NCI-H226 (cell line): ENCODE data around the gene INPP5A.
A peak's percentile ranks its signal among the peaks of the same experiment; 100 is the strongest.
"Not testable (repeated sequence)": the region's sequence is repeated elsewhere in the genome, so short reads cannot be mapped to it uniquely, and the experiment has no call there.

Experiments used
- DNase-seq: peaks from one replicate; pipeline ENCODE4 v3.0.0-alpha.2; 2015

The INPP5A gene

DNA sequence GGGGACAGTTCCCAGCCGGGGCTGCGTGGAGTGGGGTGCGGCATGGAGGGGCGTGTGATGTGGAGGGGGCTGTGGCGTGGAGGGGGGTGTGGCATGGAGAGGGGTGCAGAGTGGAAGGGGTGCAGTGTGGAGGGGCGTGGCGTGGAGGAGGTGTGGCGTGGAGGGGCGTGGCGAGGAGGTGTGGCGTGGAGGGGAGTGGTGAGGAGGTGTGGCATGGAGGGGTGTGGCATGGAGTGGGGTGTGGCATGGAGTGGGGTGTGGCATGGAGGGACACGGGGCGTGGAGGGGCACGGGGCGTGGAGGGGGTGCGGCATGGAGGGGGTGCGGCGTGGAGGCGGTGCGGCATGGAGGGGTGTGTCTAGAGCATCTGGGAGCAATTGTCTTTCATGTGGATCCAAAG, 214.8 kb downstream of the INPP5A start:
- no peak for DNase-seq

DNA sequence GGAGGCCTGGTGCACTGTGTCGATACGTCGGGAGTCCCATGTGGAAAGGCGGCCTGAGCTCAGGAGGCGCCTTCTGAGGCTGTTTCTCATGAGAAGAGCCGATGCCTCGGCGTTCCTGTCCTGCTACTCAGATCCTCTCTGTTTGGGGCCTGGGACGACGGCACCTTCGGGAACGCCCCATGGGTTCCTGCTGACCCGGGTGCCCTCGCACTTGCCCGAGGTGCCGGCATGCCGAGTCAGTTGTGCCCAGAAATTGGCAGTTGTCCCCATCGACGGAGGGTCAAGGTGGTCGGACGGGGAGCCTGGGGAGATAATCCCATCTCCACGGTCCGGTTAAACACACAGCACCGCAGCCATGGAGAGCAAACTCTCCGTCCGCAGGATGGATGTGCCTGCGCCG, 215.4 kb downstream of the INPP5A start:
- DNase-seq: no peak

DNA sequence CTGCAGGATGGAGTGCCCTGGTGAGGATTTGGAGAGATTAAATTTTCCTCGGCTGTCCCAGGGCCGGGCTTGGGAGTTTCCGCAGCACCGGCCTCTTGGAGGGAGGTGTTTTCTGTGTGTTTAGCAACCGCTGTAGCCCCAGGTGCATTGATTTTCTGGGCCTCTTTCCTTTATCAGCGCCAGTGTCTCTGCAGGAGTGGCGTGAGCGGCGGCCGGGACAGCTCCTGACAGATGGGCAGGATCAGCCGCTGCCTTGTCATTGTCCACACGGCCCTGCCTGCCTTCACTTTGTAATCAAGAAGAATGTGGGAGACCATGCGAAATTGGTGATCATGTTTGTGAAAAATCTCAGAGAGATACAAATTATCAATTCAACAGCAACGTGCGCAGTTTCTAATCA, 216.0 kb downstream of the INPP5A start:
- DNase-seq: no peak

DNA sequence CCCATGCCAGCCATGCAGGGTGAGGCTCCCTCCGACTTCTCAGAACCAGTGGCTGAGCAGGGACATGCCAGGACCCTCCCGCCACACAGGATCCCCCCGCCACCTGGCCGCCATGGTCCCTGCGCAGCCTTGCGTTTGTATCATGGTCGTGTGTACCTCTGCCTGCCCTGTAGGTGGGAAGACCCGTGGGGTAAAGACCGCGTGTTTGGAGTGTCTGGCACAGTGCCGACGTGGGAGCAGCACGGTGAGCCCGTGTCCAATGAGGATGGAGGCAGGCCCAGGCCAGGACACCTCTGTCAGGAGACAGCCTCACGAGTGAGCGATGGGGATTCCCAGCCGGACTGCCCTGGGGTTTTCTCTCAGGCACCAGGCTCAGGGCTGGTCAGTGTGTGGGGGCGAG, 216.5 kb downstream of the INPP5A start:
- no peak for DNase-seq

DNA sequence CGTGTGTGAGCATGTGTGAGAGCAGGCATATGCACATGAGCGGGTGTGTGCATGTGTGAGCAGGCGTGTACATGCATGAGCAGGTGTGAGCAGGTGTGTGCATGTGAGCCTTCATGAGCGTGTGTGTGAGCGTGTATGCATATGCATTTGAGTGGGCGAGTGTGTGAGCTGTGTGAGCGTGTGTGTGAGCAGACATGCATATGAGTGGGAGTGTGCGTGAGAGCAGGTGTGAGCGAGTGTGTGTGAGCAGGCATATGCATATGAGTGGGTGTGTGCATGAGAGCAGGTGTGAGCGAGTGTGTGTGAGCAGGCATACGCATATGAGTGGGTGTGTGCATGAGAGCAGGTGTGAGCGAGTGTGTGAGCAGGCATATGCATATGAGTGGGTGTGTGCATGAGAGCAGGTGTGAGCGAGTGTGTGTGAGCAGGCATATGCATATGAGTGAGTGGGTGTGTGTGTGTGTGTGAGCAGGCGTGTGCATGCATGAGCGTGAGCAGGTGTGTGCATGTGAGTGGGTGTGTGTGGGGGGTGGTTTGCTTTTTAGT, 217.7 kb downstream of the INPP5A start:
- DNase-seq: no peak

DNA sequence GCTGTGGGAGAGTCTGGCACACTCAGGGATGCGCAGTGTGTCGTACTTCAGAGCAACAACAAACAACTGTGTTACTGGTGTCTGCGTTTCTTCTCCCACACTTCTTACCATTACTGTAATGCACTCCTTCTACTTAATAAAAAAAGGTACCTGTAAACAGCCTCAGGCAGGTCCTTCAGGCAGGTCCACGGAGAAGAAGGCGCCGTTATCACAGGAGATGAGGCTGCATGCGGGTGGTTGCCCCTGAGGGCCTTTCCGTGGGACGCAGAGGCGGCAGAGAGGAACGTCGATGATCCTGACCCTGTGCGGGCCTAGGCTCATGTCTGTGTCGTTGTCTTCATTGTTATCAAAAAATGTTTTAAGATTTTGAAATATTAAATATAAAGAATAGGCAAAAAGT, 219.0 kb downstream of the INPP5A start:
- DNase-seq: no peak

GRCh38 chr10:132757171-132757570, 219.6 kb downstream of the INPP5A start:
- no peak for DNase-seq

DNA sequence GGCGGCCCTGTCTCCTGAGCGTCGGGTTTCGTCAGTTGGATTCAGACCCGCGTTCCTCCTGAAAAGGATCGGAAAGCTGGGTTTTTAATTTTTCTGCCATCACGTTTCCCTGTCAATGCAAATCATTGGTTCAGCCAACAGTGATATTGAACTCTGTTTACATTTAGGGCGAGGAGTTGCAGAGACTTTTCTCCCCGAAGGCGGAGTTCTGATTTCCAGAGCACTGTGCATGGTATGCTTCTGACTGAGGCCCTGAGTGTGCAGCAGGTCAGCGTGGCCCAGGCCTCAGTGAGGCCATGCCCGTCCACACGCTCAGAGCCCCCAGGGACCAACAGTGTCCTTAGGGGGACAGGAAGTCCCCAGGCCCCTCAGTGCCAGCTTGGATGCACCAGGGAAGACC, 221.3 kb downstream of the INPP5A start:
- DNase-seq: no peak

DNA sequence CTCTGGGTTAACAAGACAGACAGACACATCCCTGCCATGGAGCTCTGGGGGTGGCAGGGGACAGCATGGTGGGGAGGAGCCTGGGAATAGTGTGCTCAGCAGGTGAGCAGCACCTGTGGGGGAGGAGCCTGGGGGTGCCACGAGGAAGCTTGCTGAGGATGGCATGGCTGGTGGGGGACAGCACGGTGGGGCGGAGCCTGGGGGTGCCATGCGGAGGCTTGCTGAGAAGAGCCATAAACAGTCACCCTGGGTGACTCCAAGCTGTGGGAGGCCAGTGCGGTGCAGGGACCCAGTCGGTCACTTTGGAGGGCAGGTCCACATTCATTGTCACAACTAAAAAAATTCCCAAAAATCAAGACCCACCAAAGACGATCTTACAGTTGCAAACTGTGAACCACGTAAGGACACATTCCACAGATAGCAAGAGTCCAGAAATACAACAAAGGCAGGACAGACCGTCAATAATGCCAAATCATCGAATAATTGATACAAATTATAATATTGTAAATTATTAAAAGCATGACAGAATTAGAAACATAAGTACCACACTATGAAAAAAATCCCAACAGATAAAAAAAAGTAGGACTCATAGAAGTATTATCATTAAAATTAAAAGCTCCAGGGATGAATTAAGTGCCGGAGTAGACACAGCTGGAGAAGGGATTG, 223.9 kb downstream of the INPP5A start:
- no peak for DNase-seq

GRCh38 chr10:132762267-132762666, 224.7 kb downstream of the INPP5A start:
- no peak for DNase-seq

DNA sequence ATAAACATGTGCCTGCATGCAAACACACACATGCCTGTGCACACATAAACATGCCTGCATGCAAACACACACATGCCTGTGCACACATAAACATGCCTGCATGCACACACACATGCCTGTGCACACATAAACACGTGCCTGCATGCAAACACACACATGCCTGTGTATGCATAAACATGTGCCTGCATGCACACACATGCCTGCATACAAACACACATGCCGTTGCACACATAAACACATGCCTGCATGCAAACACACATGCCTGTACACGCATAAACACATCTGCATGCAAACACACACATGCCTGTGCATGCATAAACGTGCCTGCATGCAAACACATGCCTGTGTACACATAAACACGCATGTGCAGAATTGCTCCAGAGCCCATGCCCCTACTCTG, 226.0 kb downstream of the INPP5A start:
- DNase-seq: no peak

DNA sequence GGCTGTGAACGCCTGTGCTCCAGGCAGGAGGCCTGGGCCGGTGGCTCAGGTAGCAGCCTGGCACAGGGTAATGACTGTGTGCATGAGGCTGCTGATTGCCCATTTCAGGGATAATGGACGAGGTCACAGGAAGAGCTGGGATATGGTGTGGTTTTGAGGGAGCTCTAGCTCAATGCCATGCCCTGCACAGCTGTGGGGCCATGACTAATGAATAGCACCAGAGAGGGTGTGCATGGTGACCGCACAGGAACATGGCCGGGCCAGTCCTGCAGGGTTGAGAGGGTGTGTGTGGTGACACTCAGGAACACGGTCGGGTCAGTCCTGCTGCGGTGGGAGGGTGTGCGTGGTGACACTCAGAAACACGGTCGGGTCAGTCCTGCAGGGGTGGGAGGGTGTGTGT, 226.5 kb downstream of the INPP5A start:
- DNase-seq: no peak

GRCh38 chr10:132765435-132765834, 227.8 kb downstream of the INPP5A start:
- DNase-seq: no peak

DNA sequence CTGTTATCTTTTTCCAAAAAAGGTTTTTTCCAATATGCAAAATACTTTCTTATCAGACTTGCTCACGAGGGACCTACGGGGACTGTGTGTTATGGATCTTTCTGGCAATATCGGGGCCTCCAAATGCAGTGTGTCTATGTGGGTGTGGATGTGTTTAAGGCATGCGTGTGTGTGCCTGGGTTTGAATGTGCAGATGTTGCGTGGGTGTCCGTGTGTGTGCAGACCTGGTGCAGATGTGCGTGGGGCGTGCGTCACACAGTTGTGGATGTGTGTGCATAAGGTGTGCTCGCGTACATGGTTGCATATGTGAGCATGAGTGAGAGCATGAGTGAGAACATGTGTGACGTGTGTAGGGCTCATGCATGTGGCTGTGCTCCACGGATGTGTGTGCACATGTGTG, 228.7 kb downstream of the INPP5A start:
- DNase-seq: no peak

- DNase-seq: no peak
Observed at GRCh38 chr10:132768346-132769248, 231.0 kb downstream of the INPP5A start.

DNA sequence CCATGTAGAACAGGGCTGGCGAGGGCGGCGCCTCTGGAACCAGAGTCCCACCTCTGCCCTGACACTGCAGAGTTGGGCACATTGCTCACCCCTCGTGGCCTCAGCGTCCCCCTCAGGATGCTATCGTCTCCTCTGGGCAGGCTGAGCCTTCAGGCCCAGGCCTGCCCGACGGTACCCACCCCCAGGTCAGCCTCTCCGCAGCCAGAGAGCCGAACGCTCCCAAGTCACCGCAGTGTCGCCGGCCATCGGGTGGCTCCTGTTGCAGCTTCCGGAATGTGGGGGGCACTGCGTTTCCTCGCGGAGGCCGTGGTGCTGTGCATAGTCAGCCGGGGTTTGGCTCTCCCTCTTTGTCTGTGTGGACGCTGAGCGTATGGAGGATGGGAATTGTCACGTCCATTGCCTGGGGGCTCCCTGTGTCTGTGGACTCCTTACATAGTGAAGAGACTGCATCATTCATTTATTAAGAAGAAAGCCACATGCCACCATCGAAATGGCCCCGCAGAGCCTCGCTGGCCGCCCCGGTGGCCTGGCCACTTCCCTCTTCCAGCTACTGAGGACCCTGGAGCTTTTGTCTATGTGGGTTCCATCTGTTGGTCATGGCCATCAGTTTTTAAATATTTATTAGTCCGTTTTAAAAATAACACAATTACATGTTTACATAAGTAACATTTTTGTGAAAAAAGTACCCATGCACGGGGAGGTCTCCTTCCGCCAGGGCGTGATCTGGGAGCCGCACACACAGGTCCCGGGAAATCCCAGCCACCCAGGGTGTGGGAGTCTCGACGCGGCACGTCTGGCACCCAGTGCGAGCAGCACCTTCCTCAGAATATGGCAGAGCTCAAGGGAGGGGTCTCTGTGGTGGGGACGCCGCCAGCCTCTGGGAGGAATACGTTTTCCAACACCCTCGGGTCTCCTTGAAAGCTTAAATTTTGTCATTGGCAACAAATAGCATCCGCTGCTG, 232.8 kb downstream of the INPP5A start:
- no peak for DNase-seq

- not testable (repeated sequence) for DNase-seq
Observed at GRCh38 chr10:132772816-132773215, 235.2 kb downstream of the INPP5A start.

DNA sequence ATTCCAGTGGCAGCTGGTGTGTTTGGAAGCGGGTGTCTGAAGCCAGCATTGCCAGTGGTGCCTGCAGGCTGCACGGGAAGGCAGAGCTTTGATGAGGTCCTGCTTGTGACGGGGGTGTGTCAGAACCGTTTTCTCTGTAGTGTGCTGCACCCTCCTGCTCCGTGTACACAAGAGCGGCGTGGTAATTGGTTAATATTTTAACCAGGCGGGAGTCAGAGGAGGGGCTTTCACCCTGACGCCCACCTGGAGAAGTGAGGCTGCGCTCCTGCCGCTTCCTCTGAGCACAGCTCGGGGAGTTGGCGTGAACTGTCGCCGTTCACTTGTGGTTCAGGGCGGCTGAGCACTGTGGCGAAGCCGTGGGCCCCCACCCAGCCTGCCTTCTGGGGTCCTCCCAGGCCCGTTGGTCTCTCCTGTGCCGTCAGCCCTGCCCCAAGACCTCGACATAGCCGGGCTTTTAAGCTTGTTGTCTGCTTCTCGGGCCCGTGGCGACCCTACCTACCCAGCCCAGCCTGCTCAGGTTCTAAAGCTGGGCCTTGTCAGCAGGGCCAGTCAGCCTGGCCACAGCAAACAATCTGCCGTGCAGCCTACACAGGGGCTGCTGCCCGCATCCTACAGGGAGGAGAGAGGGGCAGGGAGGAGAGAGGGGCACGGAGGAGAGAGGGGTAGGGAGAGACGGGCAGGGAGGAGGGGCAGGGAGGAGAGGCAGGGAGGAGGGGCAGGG, 236.8 kb downstream of the INPP5A start:
- DNase-seq: no peak

DNA sequence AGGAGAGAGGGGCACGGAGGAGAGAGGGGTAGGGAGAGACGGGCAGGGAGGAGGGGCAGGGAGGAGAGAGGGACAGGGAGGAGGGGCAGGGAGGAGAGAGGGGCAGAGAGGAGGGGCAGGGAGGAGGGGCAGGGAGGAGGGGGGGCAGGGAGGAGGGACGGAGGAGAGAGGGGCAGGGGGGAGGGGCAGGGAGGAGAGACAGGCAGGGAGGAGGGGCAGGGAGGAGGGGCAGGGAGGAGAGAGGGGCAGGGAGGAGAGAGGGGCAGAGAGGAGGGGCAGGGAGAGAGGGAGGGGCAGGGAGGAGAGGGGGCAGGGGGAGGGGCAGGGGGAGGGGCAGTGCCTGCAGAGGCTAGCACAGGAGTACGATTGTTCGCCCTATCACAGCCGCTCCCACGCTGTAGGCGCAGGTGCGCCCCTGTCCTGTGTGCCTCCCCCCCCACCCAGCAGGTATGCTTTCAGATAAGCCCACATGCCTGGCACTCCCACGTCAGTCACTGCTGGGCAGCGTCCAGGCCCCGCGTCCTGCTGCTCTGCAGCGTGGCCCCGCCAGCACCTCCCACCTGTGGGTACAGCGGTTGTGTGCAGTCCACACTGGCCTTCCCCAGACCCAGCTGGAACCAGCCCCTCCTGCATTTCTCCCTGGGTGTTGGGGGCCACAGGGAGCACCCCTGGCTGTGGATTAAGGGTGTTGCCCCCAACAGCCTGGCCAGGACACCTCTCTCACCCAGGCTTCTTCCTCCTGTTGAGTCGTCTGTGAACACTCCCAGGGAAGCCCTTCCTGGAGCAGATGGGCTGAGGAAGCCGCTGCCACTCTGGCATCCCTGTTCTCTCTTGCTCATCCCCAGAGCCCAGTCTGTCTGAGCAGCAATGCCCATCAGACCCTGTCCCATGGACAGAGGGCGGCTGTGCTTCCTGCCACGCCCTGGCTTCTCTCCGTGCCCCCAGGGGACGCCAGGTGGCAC, 237.6 kb downstream of the INPP5A start:
- peak; percentile 82 for DNase-seq

GRCh38 chr10:132776186-132776585, 238.6 kb downstream of the INPP5A start:
- DNase-seq: no peak

GRCh38 chr10:132776821-132777220, 239.2 kb downstream of the INPP5A start:
- DNase-seq: no peak
